HepG2 (cell line): Measurements from ENCODE around the gene EFNA2. TPM values are rescaled to one million over a fixed set of nuclear protein-coding genes. Genes with fewer than 3 reads are reported as not detected.

Experiments used
- AGO1 ChIP-seq: fragments of 200-400 bp; formaldehyde crosslinking; IDR thresholded peaks from 2 replicates; pipeline ENCODE4 v1.6.1; 2017; ENCODE audit warnings: mild to moderate bottlenecking, low read depth, low read length, moderate library complexity; ENCODE audit not compliant: poor library complexity, severe bottlenecking
- PHF21A ChIP-seq: sonication (generic); formaldehyde crosslinking; IDR thresholded peaks from 2 replicates; pipeline ENCODE4 v1.5.0; 2020; ENCODE audit warnings: mild to moderate bottlenecking, missing genetic modification reagents
- RXRA ChIP-seq: sonication (generic); formaldehyde crosslinking; IDR thresholded peaks from 2 replicates; pipeline ENCODE4 v1.5.1; 2020; ENCODE audit warnings: missing genetic modification reagents
- ZFX ChIP-seq: sonication (generic); formaldehyde crosslinking; IDR thresholded peaks from 2 replicates; pipeline ENCODE4 v1.4.0; 2020; ENCODE audit warnings: mild to moderate bottlenecking, low read depth, missing genetic modification reagents, moderate library complexity
- ZMAT3 ChIP-seq: sonication (generic); formaldehyde crosslinking; conservative IDR thresholded peaks from 2 replicates; pipeline ENCODE4 v1.7.0; 2021; ENCODE audit warnings: missing genetic modification reagents
- ZNF3 ChIP-seq: IDR thresholded peaks from 2 replicates; pipeline ENCODE4 v1.7.0; 2017; ENCODE audit warnings: inconsistent platforms
- ZNF333 ChIP-seq: sonication (generic); formaldehyde crosslinking; IDR thresholded peaks from 2 replicates; pipeline ENCODE4 v1.4.0; 2020; ENCODE audit warnings: mild to moderate bottlenecking, missing genetic modification reagents, borderline replicate concordance
- ZNF34 ChIP-seq: sonication (generic); formaldehyde crosslinking; IDR thresholded peaks from 2 replicates; pipeline ENCODE4 v1.4.0; 2020; ENCODE audit warnings: mild to moderate bottlenecking, missing genetic modification reagents, borderline replicate concordance
- ZNF570 ChIP-seq: sonication (generic); formaldehyde crosslinking; IDR thresholded peaks from 2 replicates; pipeline ENCODE4 v1.4.0; 2020; ENCODE audit warnings: mild to moderate bottlenecking, missing genetic modification reagents, borderline replicate concordance
- ZNF577 ChIP-seq: sonication (generic); formaldehyde crosslinking; IDR thresholded peaks from 2 replicates; pipeline ENCODE4 v1.4.0; 2020; ENCODE audit warnings: mild to moderate bottlenecking, low read depth, missing genetic modification reagents, borderline replicate concordance
- ZSCAN30 ChIP-seq: sonication (generic); formaldehyde crosslinking; IDR thresholded peaks from 2 replicates; pipeline ENCODE4 v1.5.0; 2020; ENCODE audit warnings: mild to moderate bottlenecking, missing genetic modification reagents
- polyA plus RNA-seq, 8 experiments: library from polyadenylated mRNA; depleted of rRNA in 3 of 8; stranded (reverse) in 7 of 8; unstranded in 1 of 8; fragments of >200 nt; fragmentation: Illumina TruSeq in 4 of 8; extraction: Trizol in 4 of 8; gene quantifications; 2 replicates each; pipeline versions ENCODE4 v1.2.1 to v1.2.3, GENCODE V29; 2011 to 2016; ENCODE audit warnings: low read depth in 4 of 8, missing spikeins in 1 of 8, mixed read lengths in 1 of 8; ENCODE audit not compliant: insufficient read depth in 1 of 8
- total RNA-seq, 5 experiments: library from RNA; depleted of rRNA; stranded (reverse); fragments of >200 nt; fragmentation: Illumina TruSeq; extraction: Trizol; gene quantifications; 2 replicates each; pipeline ENCODE4 v1.2.3, GENCODE V29; 2016; ENCODE audit warnings: low read depth in 1 of 5
- TF ChIP-seq, protein P1 (sequence below): sonication (generic); formaldehyde crosslinking; IDR thresholded peaks from 2 replicates; pipeline ENCODE4 v1.5.1; 2020; ENCODE audit warnings: mild to moderate bottlenecking, missing genetic modification reagents, moderate library complexity
- TF ChIP-seq, protein P2 (sequence below): sonication (generic); formaldehyde crosslinking; IDR thresholded peaks from 2 replicates; pipeline ENCODE4 v1.4.0; 2020; ENCODE audit warnings: missing genetic modification reagents

Gene EFNA2
- total and polyA plus RNA-seq, 2 of the 13 experiments (the other 11 are each of a cell fraction or from before 2014, with no cell fraction given): 6.0 to 9.9 TPM

DNA sequence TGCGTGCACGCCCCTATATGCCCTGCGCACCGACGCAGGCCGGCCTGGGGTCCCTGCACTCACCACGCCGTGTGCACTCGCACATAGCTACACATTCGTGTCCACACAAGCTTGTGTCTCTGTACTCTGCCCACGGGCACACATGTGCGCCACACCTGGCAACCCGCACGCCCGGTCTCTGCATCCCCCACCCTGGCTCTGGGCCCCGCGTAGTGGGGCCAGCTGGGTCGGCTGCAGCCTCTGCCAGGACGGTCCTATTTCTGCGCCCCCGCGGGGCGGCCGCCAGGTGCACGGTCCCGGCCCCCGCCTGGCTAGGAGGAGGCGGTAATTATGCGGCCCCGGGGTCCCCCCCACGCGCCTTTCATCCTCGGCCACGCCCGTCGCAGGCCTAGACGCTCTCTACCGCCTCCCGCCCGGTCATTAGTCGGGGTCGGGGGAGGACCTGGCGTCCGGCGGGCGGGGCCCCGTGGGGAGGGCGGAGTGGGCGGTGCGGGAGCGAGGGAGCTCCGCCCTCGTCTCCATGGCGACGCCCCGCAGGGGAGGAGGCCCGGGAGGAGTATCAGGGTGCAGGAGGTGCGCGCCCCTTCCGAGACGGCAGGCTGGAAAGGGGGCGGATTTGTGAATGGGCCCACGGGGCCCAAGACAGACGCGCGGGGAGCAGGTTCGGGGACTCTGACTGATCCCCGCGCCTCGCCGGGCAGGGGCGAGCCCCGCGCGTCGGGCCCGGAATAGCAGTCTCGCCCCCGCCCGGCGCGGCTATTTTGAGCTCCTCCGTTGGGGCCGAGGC lies 19.4 kb upstream of the EFNA2 start (continued):
- 0 out of 2 replicates have a peak, but pooled peaks have one; percentile 51 for TF ChIP-seq ZNF34 (CRISPR knock-in tag)
- TF ChIP-seq ZNF570 (CRISPR knock-in tag): no peak
- TF ChIP-seq ZMAT3: 0 out of 2 replicates have a peak, but pooled peaks have one; percentile 24
- TF ChIP-seq PHF21A (CRISPR knock-in tag): peak; percentile 24; the same call in 1 of the 2 replicates
- TF ChIP-seq ZNF3: no peak
- TF ChIP-seq, protein P1, sequence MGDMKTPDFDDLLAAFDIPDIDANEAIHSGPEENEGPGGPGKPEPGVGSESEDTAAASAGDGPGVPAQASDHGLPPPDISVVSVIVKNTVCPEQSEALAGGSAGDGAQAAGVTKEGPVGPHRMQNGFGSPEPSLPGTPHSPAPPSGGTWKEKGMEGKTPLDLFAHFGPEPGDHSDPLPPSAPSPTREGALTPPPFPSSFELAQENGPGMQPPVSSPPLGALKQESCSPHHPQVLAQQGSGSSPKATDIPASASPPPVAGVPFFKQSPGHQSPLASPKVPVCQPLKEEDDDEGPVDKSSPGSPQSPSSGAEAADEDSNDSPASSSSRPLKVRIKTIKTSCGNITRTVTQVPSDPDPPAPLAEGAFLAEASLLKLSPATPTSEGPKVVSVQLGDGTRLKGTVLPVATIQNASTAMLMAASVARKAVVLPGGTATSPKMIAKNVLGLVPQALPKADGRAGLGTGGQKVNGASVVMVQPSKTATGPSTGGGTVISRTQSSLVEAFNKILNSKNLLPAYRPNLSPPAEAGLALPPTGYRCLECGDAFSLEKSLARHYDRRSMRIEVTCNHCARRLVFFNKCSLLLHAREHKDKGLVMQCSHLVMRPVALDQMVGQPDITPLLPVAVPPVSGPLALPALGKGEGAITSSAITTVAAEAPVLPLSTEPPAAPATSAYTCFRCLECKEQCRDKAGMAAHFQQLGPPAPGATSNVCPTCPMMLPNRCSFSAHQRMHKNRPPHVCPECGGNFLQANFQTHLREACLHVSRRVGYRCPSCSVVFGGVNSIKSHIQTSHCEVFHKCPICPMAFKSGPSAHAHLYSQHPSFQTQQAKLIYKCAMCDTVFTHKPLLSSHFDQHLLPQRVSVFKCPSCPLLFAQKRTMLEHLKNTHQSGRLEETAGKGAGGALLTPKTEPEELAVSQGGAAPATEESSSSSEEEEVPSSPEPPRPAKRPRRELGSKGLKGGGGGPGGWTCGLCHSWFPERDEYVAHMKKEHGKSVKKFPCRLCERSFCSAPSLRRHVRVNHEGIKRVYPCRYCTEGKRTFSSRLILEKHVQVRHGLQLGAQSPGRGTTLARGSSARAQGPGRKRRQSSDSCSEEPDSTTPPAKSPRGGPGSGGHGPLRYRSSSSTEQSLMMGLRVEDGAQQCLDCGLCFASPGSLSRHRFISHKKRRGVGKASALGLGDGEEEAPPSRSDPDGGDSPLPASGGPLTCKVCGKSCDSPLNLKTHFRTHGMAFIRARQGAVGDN (CRISPR knock-in tag): peak; percentile 75
- TF ChIP-seq, protein P2, sequence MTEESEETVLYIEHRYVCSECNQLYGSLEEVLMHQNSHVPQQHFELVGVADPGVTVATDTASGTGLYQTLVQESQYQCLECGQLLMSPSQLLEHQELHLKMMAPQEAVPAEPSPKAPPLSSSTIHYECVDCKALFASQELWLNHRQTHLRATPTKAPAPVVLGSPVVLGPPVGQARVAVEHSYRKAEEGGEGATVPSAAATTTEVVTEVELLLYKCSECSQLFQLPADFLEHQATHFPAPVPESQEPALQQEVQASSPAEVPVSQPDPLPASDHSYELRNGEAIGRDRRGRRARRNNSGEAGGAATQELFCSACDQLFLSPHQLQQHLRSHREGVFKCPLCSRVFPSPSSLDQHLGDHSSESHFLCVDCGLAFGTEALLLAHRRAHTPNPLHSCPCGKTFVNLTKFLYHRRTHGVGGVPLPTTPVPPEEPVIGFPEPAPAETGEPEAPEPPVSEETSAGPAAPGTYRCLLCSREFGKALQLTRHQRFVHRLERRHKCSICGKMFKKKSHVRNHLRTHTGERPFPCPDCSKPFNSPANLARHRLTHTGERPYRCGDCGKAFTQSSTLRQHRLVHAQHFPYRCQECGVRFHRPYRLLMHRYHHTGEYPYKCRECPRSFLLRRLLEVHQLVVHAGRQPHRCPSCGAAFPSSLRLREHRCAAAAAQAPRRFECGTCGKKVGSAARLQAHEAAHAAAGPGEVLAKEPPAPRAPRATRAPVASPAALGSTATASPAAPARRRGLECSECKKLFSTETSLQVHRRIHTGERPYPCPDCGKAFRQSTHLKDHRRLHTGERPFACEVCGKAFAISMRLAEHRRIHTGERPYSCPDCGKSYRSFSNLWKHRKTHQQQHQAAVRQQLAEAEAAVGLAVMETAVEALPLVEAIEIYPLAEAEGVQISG: peak; percentile 67
- peak; percentile 73 for TF ChIP-seq ZFX (CRISPR knock-in tag)
- peak; percentile 81 for TF ChIP-seq AGO1
- TF ChIP-seq ZNF577 (CRISPR knock-in tag): 0 out of 2 replicates have a peak, but pooled peaks have one; percentile 60
- peak; percentile 73; the same call in 1 of the 2 replicates for TF ChIP-seq ZNF333
- TF ChIP-seq ZSCAN30 (CRISPR knock-in tag): no peak
- TF ChIP-seq RXRA (CRISPR knock-in tag): peak; percentile 89
